GM23338 (cell line): Measurements from ENCODE around the gene MDGA2. TPM values are rescaled to one million over a fixed set of nuclear protein-coding genes. Genes with fewer than 3 reads are reported as not detected.

Experiments
- ATAC-seq: fragments of 200-7000 bp; cut with Tn5 transposase; 3 replicates; pipeline ENCODE4 v1.9.1; 2020
- DNase-seq: peaks from one replicate; pipeline ENCODE4 v3.0.0-alpha.2; 2015; ENCODE audit warnings: low spot score
- H2AFZ ChIP-seq: fragments of 200-600 bp; sonication (generic); 2 replicates; pipeline ENCODE4 v1.8.0; 2016; ENCODE audit warnings: antibody characterized with exemption, mild to moderate bottlenecking, moderate library complexity
- H3F3A ChIP-seq: fragments of 200-600 bp; sonication (generic); replicated peaks from 2 replicates; pipeline ENCODE4 v1.8.0; 2017; ENCODE audit warnings: antibody characterized with exemption, mixed run types, low read depth
- H3K27ac ChIP-seq: fragments of 200-600 bp; sonication (generic); 2 replicates; pipeline ENCODE4 v1.6.1; 2016; ENCODE audit warnings: low read depth
- H3K27me3 ChIP-seq: fragments of 200-600 bp; sonication (generic); 2 replicates; pipeline ENCODE4 v1.8.0; 2016; ENCODE audit warnings: mild to moderate bottlenecking, mixed run types, moderate library complexity; ENCODE audit not compliant: insufficient read depth
- H3K36me3 ChIP-seq: fragments of 200-600 bp; sonication (generic); 2 replicates; pipeline ENCODE4 v1.8.0; 2016; ENCODE audit warnings: mild to moderate bottlenecking; ENCODE audit not compliant: insufficient read depth
- H3K4me1 ChIP-seq: fragments of 200-600 bp; sonication (generic); 2 replicates; pipeline ENCODE4 v1.8.0; 2016; ENCODE audit warnings: mild to moderate bottlenecking, moderate library complexity; ENCODE audit not compliant: insufficient read depth
- H3K4me2 ChIP-seq: fragments of 200-600 bp; sonication (generic); 2 replicates; pipeline ENCODE4 v1.7.1; 2017; ENCODE audit warnings: mixed run types
- H3K4me3 ChIP-seq: fragments of 200-600 bp; sonication (generic); 2 replicates; pipeline ENCODE4 v1.6.1; 2016; ENCODE audit warnings: mixed run types
- H3K79me2 ChIP-seq: fragments of 200-600 bp; sonication (generic); replicated peaks from 2 replicates; pipeline ENCODE4 v1.8.0; 2017; ENCODE audit warnings: mild to moderate bottlenecking; ENCODE audit not compliant: insufficient read depth
- H3K9me2 ChIP-seq: fragments of 200-600 bp; sonication (generic); 2 replicates; pipeline ENCODE4 v1.8.0; 2017; ENCODE audit not compliant: insufficient read depth
- H4K20me1 ChIP-seq: fragments of 200-600 bp; sonication (generic); replicated peaks from 2 replicates; pipeline ENCODE4 v1.8.0; 2017; ENCODE audit warnings: mild to moderate bottlenecking; ENCODE audit not compliant: insufficient read depth
- H3K27ac Mint-ChIP-seq: 2 replicates; pipeline ENCODE4 v1.8.0; 2020; ENCODE audit warnings: inconsistent platforms, mild to moderate bottlenecking, moderate library complexity, mixed read lengths
- H3K27me3 Mint-ChIP-seq: 3 replicates; pipeline ENCODE4 v1.8.0; 2022; ENCODE audit warnings: low read depth, mild to moderate bottlenecking, moderate library complexity, mixed read lengths, inconsistent platforms; ENCODE audit not compliant: insufficient read depth, poor library complexity
- H3K36me3 Mint-ChIP-seq: 3 replicates; pipeline ENCODE4 v1.8.0; 2021; ENCODE audit warnings: low read depth, mild to moderate bottlenecking, inconsistent platforms, moderate library complexity, mixed read lengths
- H3K4me1 Mint-ChIP-seq: 3 replicates; pipeline ENCODE4 v1.8.0; 2020; ENCODE audit warnings: mild to moderate bottlenecking, inconsistent platforms, mixed read lengths
- H3K4me3 Mint-ChIP-seq: 3 replicates; pipeline ENCODE4 v1.8.0; 2021; ENCODE audit warnings: moderate library complexity, mild to moderate bottlenecking, inconsistent platforms, mixed read lengths
- H3K9me3 Mint-ChIP-seq: 3 replicates; pipeline ENCODE4 v1.8.0; 2020; ENCODE audit warnings: moderate library complexity, mild to moderate bottlenecking, inconsistent platforms, mixed read lengths
- CREB1 ChIP-seq: fragments of 250-450 bp; sonication (Bioruptor Pico); IDR thresholded peaks from 2 replicates; pipeline ENCODE4 v1.5.0; 2020; ENCODE audit warnings: low read depth, mild to moderate bottlenecking, moderate library complexity
- CTCF ChIP-seq, 2 experiments: fragments of 200-600 bp in 1 of 2; sonication (generic) in 1 of 2; conservative IDR thresholded peaks; 2 replicates each; pipeline versions ENCODE4 v1.5.1 to v1.6.1; 2016 to 2017; ENCODE audit warnings: antibody characterized with exemption in 2 of 2, low read depth in 2 of 2, mild to moderate bottlenecking in 2 of 2, moderate library complexity in 1 of 2
- JUNB ChIP-seq: IDR thresholded peaks from one replicate; pipeline ENCODE4 v1.6.1; 2016; ENCODE audit warnings: antibody characterized with exemption; ENCODE audit not compliant: unreplicated experiment
- STAT1 ChIP-seq: IDR thresholded peaks from one replicate; pipeline ENCODE4 v1.6.1; 2016; ENCODE audit warnings: antibody characterized with exemption; ENCODE audit not compliant: unreplicated experiment
- ZNF462 ChIP-seq: fragments of 250-450 bp; sonication (Bioruptor Pico); IDR thresholded peaks from 2 replicates; pipeline ENCODE4 v1.5.0; 2020; ENCODE audit warnings: mild to moderate bottlenecking, moderate library complexity
- polyA plus RNA-seq: library from polyadenylated mRNA; unstranded; fragments of >200 nt; fragmentation: Nextera tagmentation; extraction: Ambion mirVana; gene quantifications from 2 replicates; pipeline ENCODE4 v1.2.1, GENCODE V29; 2016
- total RNA-seq: library from RNA; depleted of rRNA; stranded (reverse); fragments of >200 nt; shearing (Covaris generic); gene quantifications from 2 replicates; pipeline ENCODE4 v1.2.3, GENCODE V29; 2014

The MDGA2 gene
- total and polyA plus RNA-seq, 2 experiments from 2014 or later: 0.68 to 1.7 TPM

- Mint-ChIP-seq H3K27ac (no peak overlapping the region), H3K4me1 (no peaks in the 10 kb centered on the region), H3K9me3 (peaks cover 8% of the 10 kb centered on the region), H3K27me3 (no peaks in the 10 kb centered on the region), H3K36me3 (peaks cover 6% of the 10 kb centered on the region; the same call in 1 of the 3 replicates), H3K4me3 (no peak overlapping the region)
- Histone ChIP-seq H3K9me2 (no peaks in the 10 kb centered on the region), H4K20me1 (no peaks in the 10 kb centered on the region; the same call in 1 of the 2 replicates), H3K36me3 (no peaks in the 10 kb centered on the region), H3K27ac (no peak overlapping the region), H2AFZ (no peak overlapping the region), H3K79me2 (no peaks in the 10 kb centered on the region), H3K4me2 (no peak overlapping the region), H3K4me1 (no peaks in the 10 kb centered on the region), H3K27me3 (no peaks in the 10 kb centered on the region), H3K4me3 (no peak overlapping the region), H3F3A (no peaks in the 10 kb centered on the region)
- DNase-seq: no peak
- TF ChIP-seq CTCF (conservative IDR thresholded peaks at IDR 0.05; ENCODE audit: low read depth in 2 of 2) (no peak), JUNB (no peak), CREB1 (CRISPR knock-in tag) (no peak), STAT1 (no peak), ZNF462 (no peak)
- ATAC-seq: no peak
Measured at GRCh38 chr14:47662466-47662865, 12.9 kb downstream of the MDGA2 start.
